Hematopoietic multipotent progenitor cell treated with erythropoietin and hydrocortisone succinate and interleukin-3 and kit ligand, for 6 days (in vitro differentiated cells): ENCODE results near the gene ADGRD2.

Experiments
- DNase-seq: peaks from one replicate; pipeline ENCODE4 v3.0.0-alpha.2; 2015

ADGRD2 gene

DNA sequence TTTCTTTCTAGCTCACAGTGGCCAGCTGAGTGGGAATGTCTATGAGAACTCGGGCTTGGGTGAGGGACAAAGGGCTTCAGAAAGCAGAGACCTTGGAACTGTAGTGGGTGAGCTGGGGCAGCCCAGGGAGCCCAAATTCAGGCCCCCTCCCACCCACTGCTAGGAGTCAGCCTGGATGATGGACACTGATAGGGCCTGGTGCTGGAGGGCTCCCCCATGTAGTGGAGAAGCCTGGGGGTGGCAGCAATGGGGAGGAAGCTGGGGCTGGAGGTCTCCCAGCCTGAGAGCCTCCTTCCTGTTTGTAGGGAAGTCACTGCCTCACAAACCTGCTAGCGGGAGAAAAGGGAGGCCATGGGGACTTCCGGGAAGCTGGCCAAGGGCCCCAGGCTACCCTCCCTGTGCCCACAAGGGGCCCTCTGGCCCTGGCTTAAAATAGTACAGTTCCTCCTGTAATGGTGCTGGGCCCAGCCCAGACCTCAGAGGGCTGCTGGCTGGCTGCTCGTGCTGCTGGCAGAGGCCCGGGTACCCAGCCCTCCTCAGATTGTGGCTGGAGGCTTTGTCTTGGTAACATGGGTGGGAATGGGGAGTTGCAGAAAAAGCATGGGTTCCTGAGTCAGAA, 63.2 kb downstream of the ADGRD2 start:
- peak; percentile 73 for DNase-seq

DNA sequence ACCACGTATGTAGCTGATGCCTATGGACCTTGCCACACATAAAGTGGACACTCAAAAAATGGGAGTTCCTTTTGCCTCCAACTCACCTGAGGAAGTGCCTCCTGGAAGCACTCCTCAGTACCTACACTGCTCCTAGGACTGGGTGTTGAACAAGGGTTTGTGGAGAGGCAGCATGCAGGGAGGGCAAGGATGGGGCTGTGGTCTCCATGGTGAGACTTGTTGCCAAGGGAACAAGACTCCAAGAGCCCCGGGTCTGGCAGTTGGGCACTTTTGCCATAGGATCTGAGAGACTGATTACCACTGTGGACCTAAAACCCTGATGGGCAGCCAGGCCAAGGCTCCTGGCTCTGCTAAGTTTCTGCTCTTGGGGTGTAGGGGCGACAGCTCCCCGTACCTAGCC, 63.9 kb downstream of the ADGRD2 start:
- DNase-seq = no peak

DNA sequence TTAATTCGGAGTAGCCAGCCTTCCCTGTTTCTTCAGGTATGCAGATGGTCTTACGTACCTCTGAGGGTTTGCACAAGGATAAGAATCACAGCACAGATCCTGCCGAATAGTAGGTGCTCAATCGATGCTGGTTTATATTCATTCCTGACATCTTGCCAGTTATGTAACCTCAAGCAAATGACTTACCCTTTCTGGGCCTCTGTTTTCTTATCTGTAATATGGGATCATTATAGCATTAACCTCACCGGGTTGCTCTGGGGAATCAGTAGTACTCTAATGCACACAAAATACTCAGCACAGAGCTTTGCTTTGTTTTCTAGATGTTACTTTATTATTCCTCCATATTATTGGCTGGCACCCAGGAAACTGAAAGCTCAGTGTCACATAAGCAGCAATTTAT, 64.6 kb downstream of the ADGRD2 start:
- no peak for DNase-seq

- no peak for DNase-seq
These were observed 67.3 kb downstream of the ADGRD2 start for GRCh38 chr9:124517600-124517999.

DNA sequence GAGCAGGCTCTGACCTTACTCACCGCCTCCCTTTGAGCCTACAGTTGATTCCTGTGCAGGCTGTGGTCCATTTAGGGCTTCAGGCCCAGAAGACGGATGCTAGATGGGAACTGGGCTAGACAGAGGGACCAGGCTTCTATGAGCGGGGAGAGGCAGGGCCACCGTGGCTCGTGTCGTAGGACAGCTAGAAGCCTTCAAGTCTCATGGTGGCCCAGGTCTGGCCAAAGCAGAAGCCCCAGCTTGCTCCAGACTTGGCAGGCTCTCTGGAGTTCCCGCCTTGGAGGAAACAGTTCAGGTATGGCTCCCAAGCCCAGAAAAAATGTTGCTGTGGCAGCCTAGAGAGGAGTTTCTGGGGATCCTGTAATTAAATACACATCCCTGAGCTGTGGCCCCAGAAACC, 67.9 kb downstream of the ADGRD2 start:
- DNase-seq = no peak

GRCh38 chr9:124520206-124520596, 70.0 kb downstream of the ADGRD2 start:
- no peak for DNase-seq

DNA sequence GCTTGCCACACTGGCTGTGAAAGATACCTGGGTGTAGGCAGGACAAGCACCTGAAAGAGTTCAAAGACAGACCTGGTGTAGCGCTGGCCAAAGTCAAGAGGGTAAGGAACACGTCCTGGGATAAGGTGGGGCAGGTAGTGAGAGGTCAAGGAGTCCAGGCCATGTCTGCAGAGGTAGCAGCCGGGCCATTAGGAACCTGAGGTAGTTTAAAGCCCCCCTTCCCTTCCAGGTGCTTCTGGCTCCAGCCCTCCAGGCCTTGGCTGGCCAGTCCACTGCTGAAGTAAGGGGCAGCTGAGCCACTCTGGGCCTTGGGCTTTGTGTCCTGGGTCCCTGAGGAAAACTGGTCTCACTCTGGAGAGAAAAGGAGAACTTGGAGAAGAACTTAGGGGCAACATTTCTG, 70.9 kb downstream of the ADGRD2 start:
- no peak for DNase-seq

GRCh38 chr9:124522121-124523098, 72.2 kb downstream of the ADGRD2 start:
- DNase-seq = no peak

GRCh38 chr9:124526174-124526573, 75.9 kb downstream of the ADGRD2 start:
- DNase-seq = no peak

- no peak for DNase-seq
These were observed 77.5 kb downstream of the ADGRD2 start for GRCh38 chr9:124527781-124528180.
